Duodenal mucosa (tissue), 2 donors: ENCODE results near the gene STPG1.

Experiments
- H3K27ac ChIP-seq: one replicate; pipeline ENCODE4 v1.7.0; 2013; ENCODE audit warnings: low read depth, low read length
- H3K27me3 ChIP-seq, 2 donors: one replicate each; pipeline ENCODE4 v1.7.0; 2013; ENCODE audit warnings: low read length in 2 of 2, control low read depth in 1 of 2; ENCODE audit not compliant: insufficient read depth in 2 of 2, control insufficient read depth in 1 of 2
- H3K36me3 ChIP-seq, 2 donors: one replicate each; pipeline ENCODE4 v1.7.0; 2013; ENCODE audit warnings: low read length in 2 of 2, control low read depth in 1 of 2; ENCODE audit not compliant: insufficient read depth in 2 of 2, control insufficient read depth in 1 of 2
- H3K4me1 ChIP-seq, 2 donors: one replicate each; pipeline ENCODE4 v1.7.0; 2013; ENCODE audit warnings: low read length in 2 of 2, control low read depth in 1 of 2; ENCODE audit not compliant: insufficient read depth in 2 of 2, control insufficient read depth in 1 of 2
- H3K4me3 ChIP-seq, 2 donors: one replicate each; pipeline ENCODE4 v1.7.0; 2013; ENCODE audit warnings: low read length in 2 of 2, low read depth in 1 of 2
- H3K9ac ChIP-seq, 2 donors: one replicate each; pipeline ENCODE4 v1.7.0; 2013; ENCODE audit warnings: low read length in 2 of 2, low read depth in 1 of 2
- H3K9me3 ChIP-seq, 2 donors: one replicate each; pipeline ENCODE4 v1.7.0; 2013; ENCODE audit warnings: low read length in 2 of 2, control low read depth in 1 of 2; ENCODE audit not compliant: control insufficient read depth in 1 of 2

The STPG1 gene

DNA sequence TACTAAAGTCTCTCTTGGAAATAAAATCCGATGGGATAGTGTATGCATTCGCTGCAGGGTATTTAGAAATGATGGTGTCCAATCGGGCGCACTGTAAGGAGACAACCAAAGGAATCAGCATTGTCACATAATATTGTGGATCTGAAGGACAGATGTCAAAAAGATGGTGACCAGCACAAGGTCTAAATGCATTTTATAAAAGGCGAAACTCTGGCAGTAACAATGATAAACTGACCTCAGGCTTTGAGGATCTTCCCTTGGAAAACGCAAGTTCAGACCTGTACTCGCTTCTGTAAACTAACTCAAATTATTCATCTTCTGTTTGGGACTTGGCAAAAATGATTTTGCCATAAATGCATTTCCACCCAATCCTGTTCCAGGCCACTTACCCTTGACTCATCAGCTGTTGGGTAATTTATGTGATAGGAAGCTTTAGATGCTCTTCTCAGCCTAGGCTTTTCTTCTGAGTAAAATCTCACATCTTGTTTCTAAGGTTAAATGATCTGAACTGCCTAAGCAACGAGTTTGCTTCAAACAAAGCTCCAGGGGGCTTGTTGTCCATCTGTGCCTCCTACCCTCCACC is 33.8 kb downstream of the STPG1 start:
- H3K27ac ChIP-seq, result no peak overlapping the region
- no peak overlapping the region for H3K9ac ChIP-seq
- H3K9me3 ChIP-seq, result no peaks in the 10 kb centered on the region
- H3K36me3 ChIP-seq, result peaks cover 0 to 10% of the 10 kb centered on the region in 2 donors
- no peak overlapping the region for H3K4me3 ChIP-seq
- H3K27me3 ChIP-seq, result no peaks in the 10 kb centered on the region
- H3K4me1 ChIP-seq, result peaks cover 10% of the 10 kb centered on the region in 2 donors

DNA sequence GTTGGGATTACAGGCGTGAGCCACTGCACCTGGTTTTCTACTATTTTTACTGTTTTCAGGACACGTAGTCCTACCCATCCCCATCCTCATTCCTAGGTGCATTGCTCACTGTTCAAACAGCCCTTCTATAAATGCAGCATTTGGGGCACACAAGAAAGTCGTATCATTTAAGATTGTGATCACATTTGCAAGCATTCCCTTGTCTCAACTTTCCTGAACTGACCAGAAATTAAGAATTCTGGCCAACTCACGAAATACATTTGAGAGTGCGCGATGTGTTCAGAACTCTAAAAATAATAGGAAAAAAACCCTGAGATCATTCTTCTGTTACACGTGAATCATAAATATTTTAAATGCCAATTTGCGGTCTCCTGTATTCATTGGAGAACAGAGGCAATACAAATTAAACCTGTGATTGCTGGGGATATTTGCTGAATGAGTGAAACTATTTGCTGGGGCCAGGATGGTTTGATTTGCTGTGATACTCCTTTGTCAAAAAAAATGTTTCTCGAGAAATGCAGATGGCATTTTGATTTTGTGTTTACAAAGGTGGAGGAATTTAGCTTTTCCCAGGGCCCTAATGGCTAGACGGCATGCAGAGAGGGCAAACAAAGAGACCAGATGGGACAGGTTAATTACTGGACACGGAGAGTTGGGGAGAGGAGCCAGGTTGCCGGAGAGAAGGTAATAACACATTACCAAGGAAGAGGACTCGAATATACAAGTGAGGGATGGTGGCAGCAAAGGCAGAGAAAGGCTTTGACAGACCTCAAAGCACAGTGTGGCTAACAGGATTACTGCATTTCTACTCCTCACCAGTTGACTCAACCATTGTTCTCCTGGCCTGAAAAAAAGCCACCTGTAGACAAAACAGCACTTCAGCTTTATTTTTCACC is 38.4 kb downstream of the STPG1 start:
- Histone ChIP-seq H3K9ac (no peak overlapping the region), H3K4me1 (no peaks in the 10 kb centered on the region), H3K9me3 (no peaks in the 10 kb centered on the region), H3K27ac (no peak overlapping the region), H3K4me3 (no peak overlapping the region), H3K36me3 (peaks cover 0 to 5% of the 10 kb centered on the region in 2 donors), H3K27me3 (no peaks in the 10 kb centered on the region)

DNA sequence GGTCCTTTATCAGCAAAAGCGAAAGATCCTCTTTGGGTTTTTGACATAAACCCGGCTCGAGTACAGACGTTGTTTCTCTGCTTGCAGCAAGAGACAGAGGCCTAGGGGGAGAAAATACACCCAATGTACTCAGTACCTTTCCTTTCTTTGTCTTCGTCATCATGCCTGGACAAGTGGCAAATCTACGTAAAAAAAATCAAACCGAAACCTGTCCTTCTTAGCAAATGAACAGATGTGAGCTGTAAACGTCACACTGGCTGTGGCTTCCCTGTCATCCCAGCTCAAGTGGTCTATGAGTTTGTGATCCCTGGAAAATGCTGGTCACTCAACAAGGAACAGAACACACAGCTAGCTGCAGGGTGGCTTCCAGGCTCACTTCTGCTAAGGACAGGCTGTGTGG is 39.9 kb downstream of the STPG1 start:
- no peaks in the 10 kb centered on the region for H3K4me1 ChIP-seq
- H3K4me3 ChIP-seq, result no peak overlapping the region
- H3K36me3 ChIP-seq, result peaks cover 0 to 6% of the 10 kb centered on the region in 2 donors
- no peaks in the 10 kb centered on the region for H3K27me3 ChIP-seq
- H3K27ac ChIP-seq, result no peak overlapping the region
- no peaks in the 10 kb centered on the region for H3K9me3 ChIP-seq
- H3K9ac ChIP-seq, result no peak overlapping the region

GRCh38 chr1:24373044-24373443 is 40.5 kb downstream of the STPG1 start:
- H3K27ac ChIP-seq, result no peak overlapping the region
- H3K9me3 ChIP-seq, result no peaks in the 10 kb centered on the region
- H3K4me1 ChIP-seq, result no peaks in the 10 kb centered on the region
- H3K27me3 ChIP-seq, result no peaks in the 10 kb centered on the region
- H3K9ac ChIP-seq, result no peak overlapping the region
- peaks cover 0 to 6% of the 10 kb centered on the region in 2 donors for H3K36me3 ChIP-seq
- H3K4me3 ChIP-seq, result no peak overlapping the region

GRCh38 chr1:24369801-24370200 is 43.8 kb downstream of the STPG1 start:
- Histone ChIP-seq H3K27ac (no peak overlapping the region), H3K4me3 (no peak overlapping the region), H3K9ac (no peak overlapping the region), H3K36me3 (peaks cover 0 to 6% of the 10 kb centered on the region in 2 donors), H3K9me3 (no peaks in the 10 kb centered on the region), H3K27me3 (no peaks in the 10 kb centered on the region), H3K4me1 (peaks cover 3 to 9% of the 10 kb centered on the region in 2 donors)

DNA sequence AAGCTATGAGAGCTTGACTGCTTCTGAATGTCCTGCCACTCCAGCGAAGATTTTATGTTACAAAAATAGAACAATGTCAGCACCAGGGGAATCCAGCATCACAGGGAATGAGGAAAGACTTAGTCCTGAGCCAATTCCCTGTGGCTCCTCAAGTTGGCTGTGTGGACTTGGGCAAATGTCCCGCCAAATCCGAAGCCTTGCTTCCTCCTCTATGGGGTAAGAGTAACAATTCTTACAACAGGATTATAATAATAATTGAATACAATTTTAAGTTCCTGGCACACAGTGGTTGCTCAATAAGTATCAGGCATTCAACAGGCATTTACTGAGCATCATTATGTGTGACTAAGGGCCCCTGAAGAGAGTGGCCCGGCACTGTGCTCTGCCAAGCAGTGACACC is 44.4 kb downstream of the STPG1 start:
- peaks cover 4 to 12% of the 10 kb centered on the region in 2 donors for H3K4me1 ChIP-seq
- no peak overlapping the region for H3K9ac ChIP-seq
- no peak overlapping the region for H3K4me3 ChIP-seq
- H3K27ac ChIP-seq, result no peak overlapping the region
- H3K27me3 ChIP-seq, result no peaks in the 10 kb centered on the region
- no peaks in the 10 kb centered on the region for H3K9me3 ChIP-seq
- peaks cover 0 to 6% of the 10 kb centered on the region in 2 donors for H3K36me3 ChIP-seq

- no peaks in the 10 kb centered on the region for H3K9me3 ChIP-seq
- H3K27me3 ChIP-seq, result no peaks in the 10 kb centered on the region
- H3K4me1 ChIP-seq, result peaks cover 4 to 12% of the 10 kb centered on the region in 2 donors
- H3K27ac ChIP-seq, result no peak overlapping the region
- H3K36me3 ChIP-seq, result peaks cover 0 to 9% of the 10 kb centered on the region in 2 donors
- no peak overlapping the region for H3K9ac ChIP-seq
- H3K4me3 ChIP-seq, result no peak overlapping the region
Observed at GRCh38 chr1:24366707-24367106, 46.9 kb downstream of the STPG1 start.

- Histone ChIP-seq H3K27ac (no peak overlapping the region), H3K36me3 (peaks cover 0 to 9% of the 10 kb centered on the region in 2 donors), H3K4me3 (no peak overlapping the region), H3K9me3 (no peaks in the 10 kb centered on the region), H3K27me3 (no peaks in the 10 kb centered on the region), H3K9ac (no peak overlapping the region), H3K4me1 (peaks cover 4 to 12% of the 10 kb centered on the region in 2 donors)
Observed at GRCh38 chr1:24364975-24365678, 48.5 kb downstream of the STPG1 start.

- Histone ChIP-seq H3K27me3 (no peaks in the 10 kb centered on the region), H3K27ac (no peak overlapping the region), H3K36me3 (peaks cover 0 to 11% of the 10 kb centered on the region in 2 donors), H3K4me3 (no peak overlapping the region), H3K9ac (no peak overlapping the region), H3K4me1 (peaks cover 4 to 12% of the 10 kb centered on the region in 2 donors), H3K9me3 (no peaks in the 10 kb centered on the region)
Observed at GRCh38 chr1:24364605-24364974, 49.0 kb downstream of the STPG1 start.

GRCh38 chr1:24363994-24364393 is 49.6 kb downstream of the STPG1 start:
- Histone ChIP-seq H3K27ac (no peak overlapping the region), H3K4me3 (no peak overlapping the region), H3K4me1 (peaks cover 4 to 12% of the 10 kb centered on the region in 2 donors), H3K9ac (no peak overlapping the region), H3K27me3 (no peaks in the 10 kb centered on the region), H3K9me3 (no peaks in the 10 kb centered on the region), H3K36me3 (peaks cover 2 to 12% of the 10 kb centered on the region in 2 donors)
